Measurements from ENCODE around the gene CASP8AP2.

The CASP8AP2 gene

GRCh38 chr6:89787660-89788328, 41.9 kb upstream of the CASP8AP2 start:
- Histone ChIP-seq H3K36me3 (peaks cover 79% of the 10 kb centered on the region), H3K4me3 (ENCODE audit: low read depth, low read length) (no peak overlapping the region), H3K27me3 (ENCODE audit: insufficient read depth, low read depth, severe bottlenecking) (no peaks in the 10 kb centered on the region), H3K9me3 (ENCODE audit: severe bottlenecking) (peaks cover 4% of the 10 kb centered on the region), H3K27ac (no peak overlapping the region)
- no peak for DNase-seq
- no peak for TF ChIP-seq CTCF (IDR thresholded peaks at IDR 0.05; ENCODE audit: low read depth, low read length)

GRCh38 chr6:89789980-89790379, 39.7 kb upstream of the CASP8AP2 start:
- Histone ChIP-seq H3K36me3 (peaks cover 74% of the 10 kb centered on the region), H3K27ac (no peak overlapping the region), H3K4me3 (ENCODE audit: low read depth, low read length) (no peak overlapping the region), H3K9me3 (ENCODE audit: severe bottlenecking) (no peaks in the 10 kb centered on the region), H3K27me3 (ENCODE audit: insufficient read depth, low read depth, severe bottlenecking) (no peaks in the 10 kb centered on the region)
- DNase-seq: no peak
- TF ChIP-seq CTCF (IDR thresholded peaks at IDR 0.05; ENCODE audit: low read depth, low read length): no peak

- no peak for TF ChIP-seq CTCF (IDR thresholded peaks at IDR 0.05; ENCODE audit: low read depth, low read length)
- Histone ChIP-seq H3K9me3 (ENCODE audit: severe bottlenecking) (no peaks in the 10 kb centered on the region), H3K27ac (no peak overlapping the region), H3K27me3 (ENCODE audit: insufficient read depth, low read depth, severe bottlenecking) (no peaks in the 10 kb centered on the region), H3K36me3 (peaks cover 72% of the 10 kb centered on the region), H3K4me3 (ENCODE audit: low read depth, low read length) (no peak overlapping the region)
- no peak for DNase-seq
Observed at GRCh38 chr6:89790403-89790802, 39.3 kb upstream of the CASP8AP2 start.

- Histone ChIP-seq H3K27me3 (ENCODE audit: insufficient read depth, low read depth, severe bottlenecking) (no peaks in the 10 kb centered on the region), H3K36me3 (peaks cover 52% of the 10 kb centered on the region), H3K4me3 (ENCODE audit: low read depth, low read length) (no peak overlapping the region), H3K27ac (no peak overlapping the region), H3K9me3 (ENCODE audit: severe bottlenecking) (no peaks in the 10 kb centered on the region)
- peak; percentile 42 for DNase-seq
- TF ChIP-seq CTCF (IDR thresholded peaks at IDR 0.05; ENCODE audit: low read depth, low read length): peak; percentile 85
Observed at GRCh38 chr6:89792881-89793280, 36.8 kb upstream of the CASP8AP2 start.

- TF ChIP-seq CTCF (IDR thresholded peaks at IDR 0.05; ENCODE audit: low read depth, low read length): no peak
- DNase-seq: no peak
- peaks cover 46% of the 10 kb centered on the region for H3K36me3 ChIP-seq
- no peaks in the 10 kb centered on the region for H3K27me3 ChIP-seq (ENCODE audit: insufficient read depth, low read depth, severe bottlenecking)
- no peaks in the 10 kb centered on the region for H3K9me3 ChIP-seq (ENCODE audit: severe bottlenecking)
- H3K27ac ChIP-seq: no peak overlapping the region
- H3K4me3 ChIP-seq (ENCODE audit: low read depth, low read length): no peak overlapping the region
Observed at GRCh38 chr6:89793586-89793985, 36.1 kb upstream of the CASP8AP2 start.

- Histone ChIP-seq H3K27ac (no peak overlapping the region), H3K4me3 (ENCODE audit: low read depth, low read length) (no peak overlapping the region), H3K9me3 (ENCODE audit: severe bottlenecking) (no peaks in the 10 kb centered on the region), H3K27me3 (ENCODE audit: insufficient read depth, low read depth, severe bottlenecking) (no peaks in the 10 kb centered on the region), H3K36me3 (peaks cover 50% of the 10 kb centered on the region)
- no peak for DNase-seq
- no peak for TF ChIP-seq CTCF (IDR thresholded peaks at IDR 0.05; ENCODE audit: low read depth, low read length)
Observed at GRCh38 chr6:89794324-89794723, 35.4 kb upstream of the CASP8AP2 start.

All from WERI-Rb-1 (cell line).